AG04449 (cell line): ENCODE data around the gene DOCK2.

Source experiments
- CTCF ChIA-PET: fragments of 350-600 bp; formaldehyde crosslinking; extraction: SDS; loops from one replicate; lab custom pipeline; 2021; ENCODE audit warnings: antibody characterized with exemption; lab: Yijun Ruan, JAX
- POLR2A ChIA-PET: fragments of 400-600, 350-600 bp; formaldehyde crosslinking; extraction: SDS; loops from one replicate; lab custom pipeline; 2020; ENCODE audit warnings: antibody characterized with exemption, inconsistent platforms; lab: Yijun Ruan, JAX
- DNase-seq: peaks from one replicate; pipeline ENCODE4 v3.0.0-alpha.2; 2010; ENCODE audit warnings: low read depth, low spot score
- H3K4me3 ChIP-seq: 2 replicates; pipeline ENCODE4 v1.5.1; 2011; ENCODE audit warnings: low read depth, mild to moderate bottlenecking, control low read depth, low read length
- CTCF ChIP-seq: IDR thresholded peaks from one replicate; pipeline ENCODE4 v1.5.1; 2011; ENCODE audit warnings: mild to moderate bottlenecking, moderate library complexity, low read length, control low read depth, inconsistent platforms; ENCODE audit not compliant: insufficient read depth; ENCODE audit errors: missing control alignments

DOCK2 gene

GRCh38 chr5:170046241-170046640, 409.2 kb downstream of the DOCK2 start:
- no peak overlapping the region for H3K4me3 ChIP-seq
- CTCF ChIA-PET = interaction anchor here (0.9 kb wide), 1 partner anchor 25 kb away, joined by 3 read pairs; no protein-coding TSS in a partner anchor
- no peak for DNase-seq
- no peak for TF ChIP-seq CTCF
- POLR2A ChIA-PET = no interaction called here

- no peak for TF ChIP-seq CTCF
- DNase-seq = no peak
- H3K4me3 ChIP-seq = no peak overlapping the region
- POLR2A ChIA-PET = no interaction called here
- CTCF ChIA-PET = interaction anchor here (2.1 kb wide), 1 partner anchor 21 kb away, joined by 10 read pairs; no protein-coding TSS in a partner anchor
Observed at GRCh38 chr5:170049713-170050112, 412.6 kb downstream of the DOCK2 start.

DNA sequence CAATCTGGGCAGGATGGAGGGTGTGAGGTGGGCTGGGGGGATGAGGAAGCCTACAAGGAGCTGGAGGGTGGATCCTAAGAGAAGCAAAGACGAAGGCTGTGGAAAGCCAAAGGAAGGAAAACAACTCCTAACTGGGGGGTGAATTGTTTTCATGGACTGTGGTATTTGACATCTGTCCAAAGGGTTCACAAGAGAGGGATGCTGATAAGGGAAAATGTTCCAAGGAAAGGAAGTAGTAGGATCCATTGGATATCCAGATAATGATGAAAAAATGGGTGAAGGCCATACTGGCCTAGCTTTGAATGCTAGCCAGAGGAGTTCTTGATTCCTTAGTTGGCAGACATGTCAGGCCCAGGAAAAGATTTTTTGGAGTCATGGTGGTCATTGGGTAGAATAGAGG, 416.8 kb downstream of the DOCK2 start:
- no peak for TF ChIP-seq CTCF
- H3K4me3 ChIP-seq = no peak overlapping the region
- ChIA-PET CTCF (interaction anchor here (3.0 kb wide), 1 partner anchor 17 kb away, joined by 14 read pairs; no protein-coding TSS in a partner anchor), POLR2A (no interaction called here)
- DNase-seq = no peak

DNA sequence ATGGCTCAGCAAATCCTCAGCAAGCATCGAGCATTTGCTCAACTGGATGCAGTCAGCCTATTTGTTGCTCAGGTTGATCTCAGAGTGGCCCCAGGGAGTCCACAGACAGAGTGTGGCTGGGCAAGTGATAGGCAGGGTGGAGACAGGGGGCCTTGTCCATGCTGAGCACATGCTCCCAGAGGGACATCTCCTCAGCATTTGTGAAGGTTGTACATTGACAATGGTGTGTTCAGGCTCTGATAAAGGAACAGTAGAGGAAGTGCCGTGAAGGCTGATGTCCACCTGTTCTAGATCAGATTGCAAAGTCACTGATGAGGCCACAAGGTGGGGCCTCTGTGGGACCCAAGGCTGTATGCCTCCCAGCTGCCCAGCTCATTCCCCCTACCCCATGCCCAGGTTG, 418.5 kb downstream of the DOCK2 start:
- POLR2A ChIA-PET = no interaction called here
- no peak for TF ChIP-seq CTCF
- CTCF ChIA-PET = interaction anchor here (1.3 to 3.0 kb wide), 2 partner anchors 9 to 16 kb away, joined by 4 to 14 read pairs; no protein-coding TSS in a partner anchor
- DNase-seq = no peak
- H3K4me3 ChIP-seq = no peak overlapping the region

GRCh38 chr5:170056561-170057267, 419.6 kb downstream of the DOCK2 start:
- ChIA-PET CTCF (interaction anchor here (1.3 to 7.0 kb wide), 3 partner anchors 7 to 15 kb away, joined by 4 to 54 read pairs (median 14); no protein-coding TSS in a partner anchor), POLR2A (no interaction called here)
- no peak for TF ChIP-seq CTCF
- no peak overlapping the region for H3K4me3 ChIP-seq
- DNase-seq = no peak

DNA sequence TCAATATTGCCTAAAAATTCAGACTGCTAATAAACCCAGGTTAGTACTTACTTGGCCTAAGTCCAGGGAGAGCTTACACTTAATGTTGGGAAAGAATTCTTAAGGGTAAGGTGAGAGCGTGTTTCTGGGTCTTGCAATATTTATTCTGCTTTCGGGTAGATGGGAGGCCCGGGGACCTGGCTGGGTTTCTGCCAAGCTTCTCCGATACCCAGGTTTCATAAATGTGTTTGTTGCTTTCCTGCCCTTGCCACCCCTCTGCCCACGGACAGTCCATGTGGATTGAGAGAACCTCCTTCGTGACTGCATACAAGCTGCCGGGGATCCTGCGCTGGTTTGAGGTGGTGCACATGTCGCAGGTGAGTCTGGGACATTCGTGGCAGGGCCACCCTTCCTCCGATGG, 420.2 kb downstream of the DOCK2 start:
- no peak for TF ChIP-seq CTCF
- ChIA-PET POLR2A (no interaction called here), CTCF (interaction anchor here (0.7 to 7.0 kb wide), 2 partner anchors 14 to 356 kb away, joined by 3 to 54 read pairs; no protein-coding TSS in a partner anchor)
- H3K4me3 ChIP-seq = no peak overlapping the region
- DNase-seq = no peak
